ENCODE data around the gene BPIFA3. TPM values are rescaled to one million over a fixed set of nuclear protein-coding genes. Genes with fewer than 3 reads are reported as not detected.

The BPIFA3 gene
- total RNA-seq, 1 donor from 2014 or later: not detected

DNA sequence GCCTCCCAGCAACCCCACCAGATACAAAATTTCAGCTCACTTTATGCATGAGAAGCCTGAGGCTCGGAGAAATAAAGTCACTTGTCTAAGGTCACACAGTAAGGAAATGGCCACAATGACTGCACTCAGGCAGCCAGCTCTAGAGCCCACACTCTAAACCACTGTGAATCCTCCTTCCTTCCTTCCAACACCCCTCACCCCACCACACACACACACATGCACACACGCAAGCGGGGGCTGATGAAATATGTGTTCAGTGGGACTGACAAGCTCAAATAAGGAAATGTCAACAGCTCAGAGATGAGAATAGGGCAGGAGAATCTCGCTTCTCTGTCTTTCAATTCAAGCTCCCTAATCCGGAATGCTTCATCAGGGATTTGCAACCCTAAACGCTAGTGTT is 12.7 kb downstream of the BPIFA3 start:
- H3K27me3 Mint-ChIP-seq (ENCODE audit: low read depth): peaks cover 93% of the 10 kb centered on the region
- TF ChIP-seq CTCF (IDR thresholded peaks at IDR 0.05; ENCODE audit: unreplicated experiment): no peak
- DNase-seq (ENCODE audit: low spot score in 2 of 2, unreplicated experiment in 2 of 2): no peak
- H3K27ac Mint-ChIP-seq: no peak overlapping the region
- no peak overlapping the region for H3K4me3 Mint-ChIP-seq
- H3K9me3 Mint-ChIP-seq: no peaks in the 10 kb centered on the region
- H3K4me1 Mint-ChIP-seq: no peaks in the 10 kb centered on the region
- no peaks in the 10 kb centered on the region for H3K36me3 Mint-ChIP-seq

- no peak for DNase-seq (ENCODE audit: low spot score in 2 of 2, unreplicated experiment in 2 of 2)
- H3K27ac Mint-ChIP-seq: no peak overlapping the region
- H3K4me1 Mint-ChIP-seq: no peaks in the 10 kb centered on the region
- H3K4me3 Mint-ChIP-seq: no peak overlapping the region
- H3K9me3 Mint-ChIP-seq: no peaks in the 10 kb centered on the region
- no peaks in the 10 kb centered on the region for H3K36me3 Mint-ChIP-seq
- H3K27me3 Mint-ChIP-seq (ENCODE audit: low read depth): peaks cover 92% of the 10 kb centered on the region
- TF ChIP-seq CTCF (IDR thresholded peaks at IDR 0.05; ENCODE audit: unreplicated experiment): no peak
These were observed 14.1 kb downstream of the BPIFA3 start for GRCh38 chr20:33231237-33231636.

- DNase-seq (ENCODE audit: low spot score in 2 of 2, unreplicated experiment in 2 of 2): no peak
- Mint-ChIP-seq H3K9me3 (no peaks in the 10 kb centered on the region), H3K36me3 (no peaks in the 10 kb centered on the region), H3K27ac (no peak overlapping the region), H3K4me3 (no peak overlapping the region), H3K27me3 (ENCODE audit: low read depth) (peaks cover 94% of the 10 kb centered on the region), H3K4me1 (no peaks in the 10 kb centered on the region)
- TF ChIP-seq CTCF (IDR thresholded peaks at IDR 0.05; ENCODE audit: unreplicated experiment): no peak
These were observed 15.4 kb downstream of the BPIFA3 start for GRCh38 chr20:33232486-33233072.

DNA sequence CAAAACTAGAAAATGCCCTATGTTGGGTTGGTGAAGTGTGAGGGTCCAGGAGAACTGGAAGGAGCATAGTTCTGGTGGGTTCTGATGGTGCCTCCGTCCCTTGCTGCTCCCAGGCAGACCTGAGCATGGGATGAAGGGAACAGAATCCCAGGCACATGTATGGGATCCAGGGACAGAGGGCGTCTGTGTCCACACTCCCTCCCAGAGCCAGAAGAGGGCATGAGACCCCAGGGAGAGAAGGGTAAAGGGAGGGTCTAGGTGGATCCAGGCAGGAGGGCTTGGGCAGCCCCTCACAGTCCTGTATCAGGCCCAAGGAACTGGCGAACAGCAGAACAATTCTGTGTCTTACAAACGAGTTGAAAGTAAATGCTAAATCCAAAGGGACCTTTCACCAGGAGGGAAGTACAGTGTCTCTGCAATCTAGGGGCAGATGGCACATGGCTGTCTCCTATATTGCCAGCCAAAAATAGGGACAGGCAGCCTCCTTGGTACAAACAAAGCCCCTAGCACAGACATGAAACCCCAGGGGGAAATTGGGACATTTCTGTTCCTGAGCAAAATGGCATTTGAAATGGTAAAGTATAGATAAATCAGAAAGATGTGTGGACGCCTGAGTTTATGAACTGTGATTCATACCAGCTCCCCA is 16.1 kb downstream of the BPIFA3 start:
- Mint-ChIP-seq H3K27me3 (ENCODE audit: low read depth) (peaks cover 91% of the 10 kb centered on the region), H3K27ac (no peak overlapping the region), H3K9me3 (no peaks in the 10 kb centered on the region), H3K4me1 (no peaks in the 10 kb centered on the region), H3K4me3 (no peak overlapping the region), H3K36me3 (no peaks in the 10 kb centered on the region)
- DNase-seq (ENCODE audit: low spot score in 2 of 2, unreplicated experiment in 2 of 2): no peak
- TF ChIP-seq CTCF (IDR thresholded peaks at IDR 0.05; ENCODE audit: unreplicated experiment): no peak

DNA sequence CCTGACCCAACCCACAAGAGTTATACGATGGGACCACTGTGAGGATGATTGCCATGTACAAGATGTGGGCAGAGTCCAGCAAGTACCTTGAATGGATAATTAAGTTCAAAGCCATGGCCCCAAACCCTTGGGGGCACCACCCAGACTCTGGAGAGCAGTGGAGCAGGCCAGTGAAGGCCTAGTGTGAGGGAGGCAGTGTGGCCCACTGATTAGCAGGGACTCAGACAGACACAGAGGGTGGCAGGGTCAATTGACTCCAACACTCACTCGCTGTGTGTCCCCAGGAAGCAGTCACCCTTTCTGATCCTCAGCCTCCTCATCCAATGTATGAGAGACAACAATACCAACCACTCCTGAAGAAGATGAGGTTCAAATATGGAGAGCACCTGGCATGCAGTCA is 16.9 kb downstream of the BPIFA3 start:
- no peak for TF ChIP-seq CTCF (IDR thresholded peaks at IDR 0.05; ENCODE audit: unreplicated experiment)
- Mint-ChIP-seq H3K27ac (no peak overlapping the region), H3K9me3 (no peaks in the 10 kb centered on the region), H3K4me1 (no peaks in the 10 kb centered on the region), H3K27me3 (ENCODE audit: low read depth) (peaks cover 90% of the 10 kb centered on the region), H3K36me3 (no peaks in the 10 kb centered on the region), H3K4me3 (no peak overlapping the region)
- DNase-seq (ENCODE audit: low spot score in 2 of 2, unreplicated experiment in 2 of 2): no peak
